OCI-M1 (cell line): ENCODE results near the gene DNMT1.
A peak's percentile ranks its signal among the peaks of the same experiment; 100 is the strongest.
"Not testable (repeated sequence)": the region's sequence is repeated elsewhere in the genome, so short reads cannot be mapped to it uniquely, and the experiment has no call there.

Source experiments
- DNase-seq: peaks from one replicate; lab custom pipeline; 2025; lab: John Stamatoyannopoulos, UW

DNMT1 gene

DNA sequence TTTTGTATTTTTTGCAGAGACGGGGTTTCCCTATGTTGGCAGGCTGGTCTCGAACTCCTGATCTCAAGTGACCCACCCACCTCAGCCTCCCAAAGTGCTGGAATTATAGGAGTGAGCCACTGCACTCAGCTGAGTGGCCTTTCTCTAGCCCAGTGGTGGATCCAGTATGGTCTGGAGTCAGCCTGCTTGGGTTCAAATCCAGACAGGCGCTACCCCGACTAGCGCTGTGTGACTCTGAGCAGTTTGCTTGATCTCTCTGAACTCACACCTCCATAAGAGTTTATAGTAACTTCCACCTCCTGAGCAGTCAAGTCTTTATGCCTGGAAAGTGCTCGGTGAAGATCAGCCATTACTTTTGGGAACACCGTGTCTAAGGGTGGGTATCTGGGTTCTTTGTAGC is 25.9 kb upstream of the DNMT1 start:
- DNase-seq = no peak

DNA sequence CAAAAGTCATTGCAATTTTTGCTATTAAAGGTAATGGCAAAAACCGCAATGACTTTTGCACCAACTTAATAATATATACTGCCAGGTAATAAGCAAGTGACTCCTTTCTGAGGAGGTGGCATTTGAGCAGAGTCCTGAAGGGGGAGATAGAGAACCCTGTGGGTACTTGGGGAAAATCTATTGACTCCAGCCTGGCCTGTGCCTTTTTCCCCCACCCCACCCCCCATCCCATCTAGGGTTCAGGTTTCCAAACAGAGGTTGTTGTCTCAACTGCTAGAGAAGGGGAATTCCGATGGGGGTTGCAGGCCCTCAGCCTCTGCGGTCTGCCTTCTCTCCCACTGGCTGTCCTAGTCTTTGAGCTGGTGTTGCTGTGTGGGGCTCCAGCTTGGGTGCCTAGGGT is 24.9 kb upstream of the DNMT1 start:
- DNase-seq = peak; percentile 90

DNA sequence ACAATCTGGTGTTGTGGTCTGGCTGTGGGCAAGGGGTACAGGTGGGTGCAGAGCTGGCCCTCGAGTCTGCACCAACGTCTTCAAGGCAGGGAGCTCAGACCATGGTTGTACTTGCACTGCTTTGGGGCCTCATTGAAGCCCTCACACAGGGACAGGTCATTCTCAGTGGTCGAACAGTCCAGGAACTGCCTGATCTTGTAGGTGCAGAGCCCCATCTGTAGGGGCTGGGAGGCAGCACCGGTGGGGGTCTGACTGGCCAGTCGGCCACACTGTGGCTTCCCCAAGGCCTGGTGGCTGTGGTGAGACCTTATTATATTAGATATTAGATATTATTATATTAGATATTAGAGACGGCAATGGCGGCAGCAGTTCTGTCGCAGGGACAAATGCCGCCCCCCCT is 22.3 kb upstream of the DNMT1 start:
- DNase-seq = no peak

DNA sequence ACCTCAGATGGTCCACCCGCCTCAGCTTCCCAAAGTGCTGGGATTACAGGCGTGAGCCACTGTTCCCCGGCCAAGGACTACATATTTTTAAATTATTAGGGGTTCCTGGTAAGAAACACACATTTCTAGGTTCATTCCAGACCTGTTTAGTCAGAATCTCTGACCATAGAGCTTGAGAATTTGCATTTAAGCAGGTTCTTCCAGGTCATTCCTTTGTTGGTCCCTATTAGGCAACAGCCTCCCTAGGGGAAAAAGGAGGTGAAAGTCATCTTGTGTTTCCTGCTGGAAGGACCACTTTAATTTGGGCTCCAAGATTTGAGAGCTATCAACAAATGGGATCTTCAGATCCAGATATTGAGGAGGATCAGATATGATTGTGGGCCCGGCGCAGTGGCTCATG is 20.0 kb upstream of the DNMT1 start:
- DNase-seq = no peak

DNA sequence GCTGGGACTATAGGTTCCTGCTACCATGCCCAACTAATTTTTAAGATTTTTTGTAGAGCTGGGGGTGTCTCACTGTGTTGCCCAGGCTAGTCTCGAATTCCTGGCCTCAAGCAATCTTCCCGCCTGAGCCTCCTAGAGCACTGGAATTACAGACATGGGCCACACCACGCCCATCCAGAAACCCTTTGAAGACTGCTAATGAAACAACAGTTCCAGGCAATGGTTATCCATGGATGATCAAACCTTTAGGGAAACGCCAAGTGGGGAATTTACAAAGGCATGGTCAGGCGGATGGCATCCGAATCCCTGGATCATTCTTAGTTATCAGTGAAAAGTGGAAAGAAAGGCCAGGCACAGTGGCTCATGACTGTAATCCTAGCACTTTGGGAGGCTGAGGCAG is 16.9 kb upstream of the DNMT1 start:
- DNase-seq = no peak

DNA sequence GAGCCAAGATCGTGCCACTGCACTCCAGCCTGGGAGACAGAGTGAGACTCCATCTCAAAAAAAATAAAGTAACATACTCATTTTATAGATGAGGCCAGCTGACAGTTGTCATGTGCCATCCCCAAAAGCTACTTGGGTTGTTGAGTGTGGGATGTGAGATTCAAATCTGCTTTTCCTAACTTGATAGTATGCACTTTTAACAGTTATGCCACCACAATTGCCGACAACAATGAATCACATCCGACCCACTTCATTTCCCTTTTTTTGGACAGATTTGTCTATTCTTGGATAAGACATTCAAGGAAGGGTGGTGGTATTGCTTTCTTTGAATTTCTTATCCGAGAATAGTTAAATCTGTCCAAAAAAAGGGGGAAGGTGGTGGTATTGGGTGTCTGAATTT is 16.3 kb upstream of the DNMT1 start:
- peak; percentile 83 for DNase-seq

DNA sequence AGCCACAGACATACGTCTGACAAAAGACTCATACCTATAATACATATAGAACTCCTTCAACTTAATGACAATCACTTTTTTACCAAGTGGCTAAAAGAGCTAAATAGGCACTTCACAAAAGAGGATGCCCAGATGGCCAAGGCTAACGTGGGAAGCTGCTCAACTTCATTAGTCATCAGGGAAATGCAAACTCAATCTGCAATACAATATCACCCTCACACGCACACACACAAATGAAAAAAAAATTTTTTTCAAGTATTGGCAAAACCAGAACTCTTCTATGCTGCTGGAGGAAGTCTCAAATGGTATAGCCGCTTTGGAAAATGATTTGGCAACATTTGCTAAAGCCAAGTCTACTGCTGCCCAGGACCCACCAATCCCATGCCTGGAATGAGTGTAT is 14.6 kb upstream of the DNMT1 start:
- DNase-seq = no peak

DNA sequence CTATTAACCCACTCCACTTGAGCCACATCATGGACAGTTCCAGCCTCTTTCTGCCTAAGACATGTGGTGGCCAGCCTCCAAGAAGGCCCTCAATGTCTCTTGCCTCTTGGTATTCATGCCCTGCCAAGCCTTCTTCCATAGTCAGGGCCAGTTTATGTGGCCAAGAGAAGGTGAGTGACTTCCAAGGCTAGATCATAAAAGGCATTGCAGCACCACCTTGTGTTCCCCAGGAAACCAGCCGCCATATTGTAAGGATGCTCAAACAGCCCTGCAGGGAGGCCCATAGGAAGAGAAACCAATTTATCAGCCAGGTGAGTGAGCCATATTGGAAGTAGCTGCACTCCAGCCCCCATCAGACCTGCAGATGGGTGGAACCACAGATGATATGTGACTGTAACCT is 12.3 kb upstream of the DNMT1 start:
- no peak for DNase-seq

DNA sequence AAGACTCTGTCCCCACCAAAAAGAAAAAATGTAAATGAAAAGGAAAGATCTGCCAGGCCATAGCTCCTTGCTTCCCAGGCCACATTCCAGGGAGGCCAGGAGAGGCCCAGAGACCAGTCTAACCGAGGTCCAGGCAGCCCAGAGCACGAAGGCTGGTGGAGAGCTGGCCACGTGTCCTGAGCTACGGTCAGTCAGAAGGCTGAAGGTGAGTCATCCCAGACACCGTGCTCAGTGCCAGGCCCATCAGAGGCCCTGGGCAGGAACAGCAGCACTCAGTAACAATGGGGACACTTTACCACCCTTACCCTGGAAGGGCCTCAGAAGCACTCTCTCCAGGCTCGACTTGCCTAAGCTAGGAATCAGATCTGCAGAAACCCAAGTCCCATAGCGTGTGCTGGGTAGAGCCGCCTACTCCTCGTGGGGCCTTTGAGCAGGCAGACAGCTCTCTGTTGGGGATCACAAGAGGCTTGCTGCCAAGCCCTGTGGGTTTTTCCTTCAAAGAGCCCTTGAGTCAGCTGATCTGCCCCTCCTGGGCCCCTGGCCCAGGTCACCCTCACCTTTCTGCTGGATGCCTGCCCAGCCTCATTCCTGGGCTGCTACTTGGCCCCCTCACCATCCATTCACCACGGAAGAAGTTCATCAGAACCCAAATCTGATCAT is 11.6 kb upstream of the DNMT1 start:
- no peak for DNase-seq

DNA sequence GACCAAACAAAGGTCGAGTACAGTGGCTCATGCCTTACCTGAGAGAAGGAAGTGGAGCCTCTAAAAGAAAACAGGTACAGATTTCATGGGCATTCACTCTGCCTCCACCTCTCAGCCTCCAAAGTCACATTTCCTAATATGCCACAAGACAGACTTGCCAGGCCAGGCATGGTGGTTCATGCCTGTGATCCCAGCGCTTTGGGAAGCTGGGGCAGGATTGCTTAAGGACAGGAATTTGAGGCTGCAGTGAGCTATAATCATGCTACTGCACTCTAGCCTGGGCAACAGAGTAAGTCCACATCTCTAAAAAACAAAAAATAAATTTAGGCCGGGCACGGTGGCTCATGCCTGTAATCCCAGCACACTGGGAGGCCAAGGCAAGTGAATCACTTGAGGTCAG is 10.9 kb upstream of the DNMT1 start:
- DNase-seq = no peak

DNA sequence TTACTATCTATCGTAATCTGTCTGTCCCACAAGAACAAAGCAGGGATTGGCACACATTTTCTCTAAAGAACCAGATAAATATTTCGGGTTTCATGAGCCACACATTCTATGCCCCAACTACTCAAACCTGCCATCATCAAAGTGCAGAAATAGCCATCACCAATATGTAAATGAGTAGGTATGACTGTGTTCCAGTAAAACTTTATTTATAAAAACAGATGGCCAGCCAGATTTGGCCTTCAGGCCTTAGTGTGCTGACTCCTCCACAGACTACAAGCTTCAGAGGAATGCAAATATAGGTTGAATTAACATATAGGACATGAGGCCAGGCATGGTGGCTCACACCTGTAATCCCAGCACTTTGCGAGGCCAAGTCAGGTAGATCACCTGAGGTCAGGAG is 8.9 kb upstream of the DNMT1 start:
- no peak for DNase-seq

DNA sequence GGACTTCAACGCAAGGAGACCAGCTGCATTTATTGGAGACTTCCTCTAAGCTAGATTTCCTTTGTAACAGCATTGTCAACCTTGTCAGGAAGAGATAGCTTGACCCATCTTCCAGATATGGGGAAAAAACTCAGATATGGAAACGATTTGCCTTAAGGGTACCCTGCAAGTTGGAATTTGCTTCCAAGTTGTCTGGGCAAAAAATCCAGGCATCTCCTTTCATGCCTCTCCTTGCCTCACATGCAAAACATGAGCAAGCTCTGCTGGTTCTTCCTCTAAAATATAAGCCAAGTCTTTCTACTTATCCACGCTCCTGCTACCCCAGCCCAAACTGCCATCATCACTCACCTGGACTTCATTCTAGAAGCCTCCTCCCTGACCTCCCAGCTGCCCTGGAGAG is 6.4 kb upstream of the DNMT1 start:
- DNase-seq = no peak

DNA sequence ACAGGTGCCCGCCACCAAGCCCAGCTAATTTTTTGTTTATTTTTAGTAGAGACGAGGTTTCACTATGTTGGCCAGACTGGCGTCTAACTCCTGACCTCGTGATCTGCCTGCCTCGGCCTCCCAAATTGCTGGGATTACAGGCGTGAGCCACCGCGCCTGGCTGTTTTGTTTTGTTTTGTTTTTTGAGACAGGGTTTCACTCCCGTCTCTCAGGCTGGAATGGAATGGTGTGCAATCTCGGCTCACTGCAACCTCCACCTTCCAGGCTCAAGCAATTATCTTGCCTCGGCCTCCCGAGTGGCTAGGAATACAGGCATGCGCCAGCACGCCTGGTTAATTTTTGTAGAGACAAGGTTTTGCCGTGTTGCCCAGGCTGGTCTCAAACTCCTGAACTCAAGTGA is 5.3 kb upstream of the DNMT1 start:
- DNase-seq = not testable (repeated sequence)

DNA sequence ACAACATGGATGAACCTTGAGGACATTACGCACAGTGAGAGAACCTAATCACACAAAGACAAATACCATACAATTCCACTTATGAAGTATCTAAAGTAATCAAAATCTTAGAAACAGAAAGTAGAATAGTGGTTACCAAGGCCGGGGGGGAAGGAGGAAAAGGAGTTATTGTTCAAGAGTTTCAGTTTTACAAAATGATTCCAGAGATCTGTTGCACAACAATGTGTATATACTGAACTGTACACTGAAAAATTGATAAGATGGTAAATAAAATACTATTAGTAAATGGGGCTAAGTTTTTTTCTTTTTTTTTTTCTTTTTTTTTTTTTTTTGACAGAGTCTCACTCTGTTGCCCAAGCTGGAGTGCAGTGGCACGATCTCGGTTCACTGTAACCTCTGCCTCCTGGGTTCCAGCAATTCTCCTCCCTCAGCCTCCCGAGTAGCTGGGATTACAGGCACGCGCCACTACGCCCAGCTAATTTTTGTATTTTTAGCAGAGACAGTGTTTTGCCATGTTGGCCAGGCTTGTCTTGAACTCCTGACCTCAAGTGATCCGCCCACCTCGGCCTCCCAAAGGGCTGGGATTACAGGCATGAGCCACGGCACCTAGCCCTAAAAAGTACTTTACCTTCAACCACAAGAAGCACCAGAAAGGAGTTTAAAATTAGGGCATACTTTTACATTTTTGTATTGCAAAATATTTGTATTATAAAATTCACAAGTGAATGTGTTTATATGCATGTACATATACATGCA is 4.3 kb upstream of the DNMT1 start:
- DNase-seq = peak; percentile 88

DNA sequence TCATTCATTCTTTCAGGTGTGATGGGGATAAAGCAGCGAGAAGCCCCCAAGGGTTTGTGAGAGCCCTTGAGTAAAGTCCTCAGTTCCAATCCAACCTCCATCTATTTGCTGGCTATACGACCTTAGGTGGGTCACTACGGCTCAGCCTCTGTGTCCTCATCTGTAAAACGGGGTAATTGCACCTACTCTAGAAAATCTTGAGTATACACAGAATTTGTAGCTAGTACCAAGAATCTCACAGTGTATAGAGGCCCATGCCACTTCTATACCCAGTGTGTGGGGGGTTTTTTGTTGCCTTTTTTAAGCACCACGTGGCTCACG is 406 bp upstream of the DNMT1 start:
- no peak for DNase-seq

DNA sequence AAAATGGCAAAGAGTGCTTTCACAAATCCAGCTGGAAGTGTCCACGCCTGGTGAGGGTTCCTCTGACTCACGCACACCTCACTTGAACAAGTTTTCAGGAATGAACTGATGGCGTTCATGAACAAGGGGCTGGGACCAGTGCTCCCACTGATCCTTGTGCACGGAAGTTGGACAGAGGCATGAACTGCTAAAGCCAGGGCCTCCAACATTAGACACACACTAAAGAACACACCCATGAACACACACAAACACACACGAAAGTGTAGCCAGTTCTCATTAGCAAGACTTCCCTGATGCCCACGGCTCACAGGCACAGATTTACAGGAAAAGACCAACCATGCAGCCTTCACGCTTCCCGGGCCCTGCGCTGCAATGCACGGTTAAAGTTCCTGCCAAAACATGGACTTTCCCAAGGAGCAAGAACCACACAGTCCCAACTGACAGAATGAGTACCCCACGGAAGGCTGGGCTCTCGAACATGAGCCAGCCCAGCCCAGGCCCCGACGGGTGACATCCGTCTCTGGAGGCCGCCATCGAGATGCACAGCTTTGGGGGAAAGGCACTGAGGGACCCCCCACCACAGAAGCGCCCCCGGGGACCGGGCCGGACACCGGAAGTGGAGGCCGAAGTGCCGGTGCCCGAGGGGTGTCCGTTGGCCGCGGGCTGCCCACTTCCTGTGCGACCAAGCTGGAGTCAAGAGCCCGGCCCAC is 808 bp downstream of the DNMT1 start:
- no peak for DNase-seq

DNA sequence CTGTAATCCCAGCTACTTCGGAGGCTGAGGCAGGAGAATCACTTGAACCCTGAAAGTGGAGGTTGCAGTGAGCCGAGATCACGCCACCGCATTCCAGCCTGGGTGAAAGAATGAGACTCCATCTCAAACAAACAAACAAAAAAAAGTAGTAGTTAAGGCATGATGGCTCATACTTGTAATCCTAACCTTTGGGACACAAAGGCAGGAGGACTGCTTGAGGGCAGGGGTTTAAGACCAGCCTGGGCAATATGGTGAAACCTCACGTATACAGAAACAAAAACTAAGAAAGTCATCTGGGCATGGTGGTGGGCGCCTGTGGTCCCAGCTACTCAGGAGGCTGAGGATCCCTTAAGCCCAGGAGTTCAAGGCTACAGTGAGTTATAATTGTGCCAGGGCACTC is 1.8 kb downstream of the DNMT1 start:
- DNase-seq = no peak

DNA sequence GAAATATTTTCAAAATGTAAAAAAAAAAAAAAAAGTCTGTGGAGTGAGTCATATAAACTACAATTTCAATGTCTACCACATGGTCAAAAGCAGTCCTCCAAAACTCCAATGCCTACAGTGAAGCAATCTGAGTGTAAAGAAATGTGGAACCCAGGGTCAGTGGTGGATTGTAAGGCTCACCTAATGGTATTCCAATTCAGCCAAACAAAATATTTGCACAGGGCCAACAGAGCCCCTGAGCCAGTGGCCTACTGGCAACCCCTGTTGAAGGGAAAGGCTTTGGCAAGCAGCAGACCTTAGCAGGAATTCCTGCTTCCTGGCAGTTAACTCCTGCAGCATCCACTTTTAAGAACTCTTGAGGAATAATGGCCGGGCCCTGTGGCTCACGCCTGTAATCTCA is 3.4 kb downstream of the DNMT1 start:
- no peak for DNase-seq

DNA sequence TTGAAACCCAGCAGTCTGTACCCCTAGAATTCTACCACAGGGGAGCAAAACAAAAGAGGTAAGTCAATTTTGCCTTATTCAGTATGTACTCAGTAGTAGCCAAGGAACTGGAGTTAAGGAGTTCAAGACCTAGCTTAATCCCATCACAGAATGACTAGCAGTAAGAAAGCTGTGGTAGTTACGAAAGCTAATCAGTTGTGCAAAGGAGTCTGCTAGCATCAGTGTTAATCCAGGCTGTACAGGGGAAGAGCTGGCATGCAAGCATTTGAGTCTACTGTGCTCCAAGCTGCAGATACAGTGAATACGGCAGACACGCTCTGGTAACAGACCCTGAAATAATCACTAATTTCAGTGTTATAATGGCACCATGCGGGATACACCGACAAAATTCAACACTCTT is 4.7 kb downstream of the DNMT1 start:
- no peak for DNase-seq

DNA sequence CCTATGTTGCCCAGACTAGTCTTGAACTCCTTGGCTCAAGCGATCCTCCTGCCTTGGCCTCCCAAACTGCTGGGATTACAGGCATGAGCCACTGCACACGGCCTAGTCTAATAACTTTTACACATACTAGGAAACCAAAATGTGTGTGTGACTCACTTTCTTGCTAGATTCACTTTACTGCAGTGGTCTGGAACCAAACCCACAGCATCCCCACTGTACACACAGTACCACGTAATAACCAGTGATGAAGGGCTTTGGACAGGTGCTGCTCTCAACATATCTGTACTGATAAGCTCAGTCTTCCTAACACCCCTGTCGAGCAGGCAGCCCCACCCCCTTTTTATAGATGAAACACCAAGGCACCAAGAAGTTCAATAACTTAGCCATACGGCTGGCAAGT is 5.1 kb downstream of the DNMT1 start:
- no peak for DNase-seq

DNA sequence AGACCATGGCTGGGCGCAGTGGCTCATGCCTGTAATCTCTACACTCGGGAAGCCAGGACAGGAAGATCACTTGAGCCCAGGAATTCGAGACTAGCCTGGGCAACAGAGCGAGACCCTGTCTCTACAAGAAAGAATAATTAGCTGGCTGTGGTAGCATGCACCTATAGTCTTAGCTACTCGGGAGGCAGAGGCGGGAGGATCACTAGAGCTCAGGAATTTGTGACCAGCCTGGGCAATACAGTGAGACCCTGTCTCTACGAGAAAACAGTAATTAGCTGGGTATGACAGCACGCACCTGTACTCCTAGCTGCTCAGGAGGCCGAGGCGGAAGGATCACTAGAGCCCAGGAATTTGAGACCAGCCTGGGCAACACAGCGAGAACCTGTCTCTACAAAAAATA is 7.4 kb downstream of the DNMT1 start:
- no peak for DNase-seq

DNA sequence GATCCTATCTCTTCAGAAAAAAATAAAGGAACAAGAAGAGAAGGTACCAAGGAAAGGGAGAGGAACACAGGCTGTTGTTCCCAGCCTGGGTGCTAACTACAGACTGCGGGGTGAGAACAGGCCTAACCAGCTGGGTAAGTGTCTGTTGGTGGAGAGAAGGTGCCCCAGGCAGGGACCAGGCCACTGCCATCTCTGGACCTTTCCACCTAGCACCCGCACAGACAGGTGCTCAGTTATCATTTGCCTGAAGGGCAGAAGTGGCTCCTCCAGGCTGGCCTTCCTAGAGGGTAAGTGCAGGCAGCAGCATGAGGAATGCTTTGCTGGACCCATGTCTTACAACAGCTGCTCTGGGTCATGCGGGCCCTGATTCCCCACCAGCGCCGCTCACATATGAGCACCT is 10.1 kb downstream of the DNMT1 start:
- no peak for DNase-seq

DNA sequence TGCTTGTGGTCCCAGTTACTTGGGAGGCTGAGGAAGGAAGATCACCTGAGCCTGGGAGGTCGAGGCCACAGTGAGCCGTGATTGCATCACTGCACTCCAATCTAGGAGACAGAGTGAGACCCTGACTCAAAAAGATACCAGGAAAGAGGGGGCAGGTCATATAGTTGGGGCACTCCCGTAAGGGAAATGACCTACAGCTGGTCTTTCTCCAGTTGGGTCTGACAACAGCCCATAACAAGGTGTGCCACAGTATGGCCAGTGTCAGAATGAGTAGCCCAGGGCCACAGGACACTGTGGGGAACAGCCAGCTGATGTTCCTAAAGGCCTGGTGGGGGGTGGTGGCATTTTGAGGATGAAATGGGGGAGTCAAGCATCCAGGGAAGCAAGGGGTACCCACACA is 10.8 kb downstream of the DNMT1 start:
- DNase-seq = no peak

DNA sequence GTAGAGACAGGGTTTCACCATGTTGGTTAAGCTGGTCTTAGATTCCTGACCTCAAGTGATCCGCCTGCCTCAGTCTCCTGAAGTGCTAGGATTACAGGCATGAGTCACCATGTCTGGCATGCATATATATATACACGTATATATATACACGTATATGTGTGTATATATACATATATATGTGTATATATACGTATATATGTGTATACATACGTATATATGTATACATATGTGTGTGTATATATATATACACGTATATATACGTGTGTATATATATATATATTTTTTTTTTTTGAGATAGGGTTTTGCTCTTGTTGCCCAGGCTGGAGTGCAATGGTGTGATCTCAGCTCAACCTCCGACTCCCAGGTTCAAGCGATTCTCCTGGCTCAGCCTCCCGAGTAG is 11.9 kb downstream of the DNMT1 start:
- DNase-seq = no peak
